Natural killer cell (primary cell): ENCODE results near the gene MYO19. TPM values are rescaled to one million over a fixed set of nuclear protein-coding genes. Genes with fewer than 3 reads are reported as not detected.
"Not testable (repeated sequence)": the region's sequence is repeated elsewhere in the genome, so short reads cannot be mapped to it uniquely, and the experiment has no call there.

ENCODE experiments used
- ATAC-seq, 3 donors: fragments of 150-1000 bp in 2 of 3; fragments of 200-7000 bp in 1 of 3; cut with Tn5 transposase; 1 replicate in 1 of 3; 2 replicates in 2 of 3; pipeline ENCODE4 v1.10.0; 2021; ENCODE audit warnings: mild to moderate bottlenecking in 2 of 3, moderate library complexity in 2 of 3
- DNase-seq, 2 donors: peaks; one replicate each; pipeline versions ENCODE4 v3.0.0 to v3.0.0-alpha.2; 2013 to 2021; ENCODE audit warnings: mixed read lengths in 1 of 2
- H3K27ac ChIP-seq: one replicate; pipeline ENCODE4 v1.5.1; 2013; ENCODE audit warnings: mild to moderate bottlenecking, low read length
- H3K27me3 ChIP-seq: one replicate; pipeline ENCODE4 v1.6.1; 2013; ENCODE audit warnings: low read length; ENCODE audit not compliant: control insufficient read depth, insufficient read depth
- H3K36me3 ChIP-seq: one replicate; pipeline ENCODE4 v1.6.1; 2013; ENCODE audit warnings: low read length; ENCODE audit not compliant: control insufficient read depth, insufficient read depth
- H3K4me1 ChIP-seq: one replicate; pipeline ENCODE4 v1.6.1; 2013; ENCODE audit warnings: low read length; ENCODE audit not compliant: control insufficient read depth, insufficient read depth
- H3K4me3 ChIP-seq: one replicate; pipeline ENCODE4 v1.5.1; 2013; ENCODE audit warnings: low read length
- H3K9me3 ChIP-seq: one replicate; pipeline ENCODE4 v1.6.1; 2013; ENCODE audit warnings: low read length; ENCODE audit not compliant: control insufficient read depth, insufficient read depth
- H3K27ac Mint-ChIP-seq, 2 donors: one replicate each; pipeline ENCODE4 v1.8.0; 2022; ENCODE audit warnings: mild to moderate bottlenecking in 2 of 2, mixed read lengths in 2 of 2, moderate library complexity in 1 of 2
- H3K27me3 Mint-ChIP-seq, 2 donors: one replicate each; pipeline ENCODE4 v1.8.0; 2022; ENCODE audit warnings: low read depth in 2 of 2, mixed read lengths in 2 of 2
- H3K36me3 Mint-ChIP-seq: one replicate; pipeline ENCODE4 v1.8.0; 2022; ENCODE audit warnings: mixed read lengths
- H3K4me1 Mint-ChIP-seq, 2 donors: one replicate each; pipeline ENCODE4 v1.8.0; 2022; ENCODE audit warnings: mixed read lengths in 2 of 2
- H3K4me3 Mint-ChIP-seq: one replicate; pipeline ENCODE4 v1.8.0; 2022; ENCODE audit warnings: mild to moderate bottlenecking, moderate library complexity, mixed read lengths
- H3K9me3 Mint-ChIP-seq, 2 donors: one replicate each; pipeline ENCODE4 v1.8.0; 2022; ENCODE audit warnings: mixed read lengths in 2 of 2
- CTCF ChIP-seq: fragments of 200-600 bp; IDR thresholded peaks from one replicate; pipeline ENCODE4 v1.8.0; 2022; ENCODE audit warnings: antibody characterized with exemption
- WGBS: methylation state at CpG from one replicate; pipeline ENCODE4 v1.1.7; 2013; ENCODE audit warnings: missing lambda C conversion rate; ENCODE audit not compliant: insufficient coverage; 5-methylcytosine and 5-hydroxymethylcytosine counted together
- intact Hi-C: fragments of 100-400 bp; cut with micrococcal nuclease; formaldehyde crosslinking; loops from one replicate; pipeline ENCODE4 v1.14.2; 2022
- total RNA-seq, 4 donors: library from RNA; stranded (reverse); fragments of 120-200 nt in 1 of 4; gene quantifications; one replicate each; pipeline versions ENCODE4 v1.2.3 to v1.2.4, GENCODE V29; 2013 to 2022

The MYO19 gene
- total RNA-seq, 3 donors from 2014 or later (not counting 1 experiment from before 2014, with no cell fraction given): 84.2 to 119 (median 104) TPM

GRCh38 chr17:36511216-36511615, 23.5 kb downstream of the MYO19 start:
- H3K27me3 ChIP-seq: no peaks in the 10 kb centered on the region
- Mint-ChIP-seq H3K4me1 (no peaks in the 10 kb centered on the region), H3K27ac (no peak overlapping the region), H3K9me3 (no peaks in the 10 kb centered on the region), H3K36me3 (no peaks in the 10 kb centered on the region), H3K27me3 (no peaks in the 10 kb centered on the region), H3K4me3 (no peak overlapping the region)
- peaks cover 5% of the 10 kb centered on the region for H3K36me3 ChIP-seq
- DNase-seq (no peak), ATAC-seq (no peak)
- no peaks in the 10 kb centered on the region for H3K4me1 ChIP-seq
- intact Hi-C loops: no loop called here
- no peak for TF ChIP-seq CTCF
- no peaks in the 10 kb centered on the region for H3K9me3 ChIP-seq
- WGBS: 97% methylated on average over 6 of the region's 6 CpGs
- no peak overlapping the region for H3K4me3 ChIP-seq
- no peak overlapping the region for H3K27ac ChIP-seq

- no peaks in the 10 kb centered on the region for H3K27me3 ChIP-seq
- no peaks in the 10 kb centered on the region for H3K4me1 ChIP-seq
- TF ChIP-seq CTCF: no peak
- DNase-seq (no peak), ATAC-seq (no peak)
- H3K4me1 Mint-ChIP-seq: no peaks in the 10 kb centered on the region
- H3K27ac Mint-ChIP-seq: no peak overlapping the region
- intact Hi-C loops: no loop called here
- H3K27me3 Mint-ChIP-seq: no peaks in the 10 kb centered on the region
- no peak overlapping the region for H3K27ac ChIP-seq
- H3K36me3 Mint-ChIP-seq: no peaks in the 10 kb centered on the region
- no peak overlapping the region for H3K4me3 Mint-ChIP-seq
- H3K4me3 ChIP-seq: no peak overlapping the region
- H3K36me3 ChIP-seq: peaks cover 4% of the 10 kb centered on the region
- WGBS: 92% methylated on average over 14 of the region's 14 CpGs
- H3K9me3 Mint-ChIP-seq: no peaks in the 10 kb centered on the region
- H3K9me3 ChIP-seq: no peaks in the 10 kb centered on the region
Measured at GRCh38 chr17:36510636-36511035, 24.0 kb downstream of the MYO19 start.

- Histone ChIP-seq H3K4me3 (no peak overlapping the region), H3K27ac (no peak overlapping the region), H3K36me3 (peaks cover 8% of the 10 kb centered on the region), H3K4me1 (no peaks in the 10 kb centered on the region), H3K27me3 (no peaks in the 10 kb centered on the region), H3K9me3 (no peaks in the 10 kb centered on the region)
- H3K36me3 Mint-ChIP-seq: no peaks in the 10 kb centered on the region
- H3K27me3 Mint-ChIP-seq: no peaks in the 10 kb centered on the region
- intact Hi-C loops: no loop called here
- H3K9me3 Mint-ChIP-seq: no peaks in the 10 kb centered on the region
- no peaks in the 10 kb centered on the region for H3K4me1 Mint-ChIP-seq
- TF ChIP-seq CTCF: no peak
- over 99% methylated on average over 9 of the region's 9 CpGs for WGBS
- no peak overlapping the region for H3K27ac Mint-ChIP-seq
- no peak for DNase-seq
- no peak overlapping the region for H3K4me3 Mint-ChIP-seq
- ATAC-seq: no peak
Measured at GRCh38 chr17:36509272-36509985, 25.2 kb downstream of the MYO19 start.

GRCh38 chr17:36508439-36508838, 26.2 kb downstream of the MYO19 start:
- H3K4me1 ChIP-seq, DNase-seq, H3K4me1 Mint-ChIP-seq, H3K9me3 ChIP-seq, H3K36me3 Mint-ChIP-seq, H3K27me3 Mint-ChIP-seq, intact Hi-C loops, H3K27me3 ChIP-seq, H3K9me3 Mint-ChIP-seq, ATAC-seq, H3K4me3 Mint-ChIP-seq, H3K27ac Mint-ChIP-seq, H3K4me3 ChIP-seq, H3K27ac ChIP-seq: not testable (repeated sequence)
- peaks cover 17% of the 10 kb centered on the region for H3K36me3 ChIP-seq
- WGBS: 92% methylated on average over 2 of the region's 2 CpGs
